RWPE2 (cell line): Measurements from ENCODE around the gene STAM2.
A peak's percentile ranks its signal among the peaks of the same experiment; 100 is the strongest.
"Not testable (repeated sequence)": the region's sequence is repeated elsewhere in the genome, so short reads cannot be mapped to it uniquely, and the experiment has no call there.

Source experiments
- ATAC-seq: fragments of 200-7000 bp; cut with Tn5 transposase; 3 replicates; pipeline ENCODE4 v1.9.1; 2021; ENCODE audit warnings: low read depth
- DNase-seq: peaks from one replicate; pipeline ENCODE4 v3.0.0-alpha.2; 2020; ENCODE audit warnings: low spot score
- H3K27ac ChIP-seq: fragments of 450-650 bp; 2 replicates; pipeline ENCODE4 v1.5.1; 2017; ENCODE audit warnings: mild to moderate bottlenecking; ENCODE audit not compliant: poor library complexity, severe bottlenecking
- H3K27me3 ChIP-seq: fragments of 250-450 bp; sonication (Bioruptor Pico); 2 replicates; pipeline ENCODE4 v1.5.1; 2021; ENCODE audit warnings: mild to moderate bottlenecking, moderate library complexity; ENCODE audit not compliant: insufficient read depth, poor library complexity, severe bottlenecking
- H3K36me3 ChIP-seq: fragments of 250-450 bp; sonication (Bioruptor Pico); 2 replicates; pipeline ENCODE4 v1.5.1; 2020; ENCODE audit warnings: low read depth, mild to moderate bottlenecking, moderate library complexity
- H3K4me1 ChIP-seq: fragments of 250-450 bp; sonication (Bioruptor Pico); 2 replicates; pipeline ENCODE4 v1.5.1; 2021; ENCODE audit warnings: mild to moderate bottlenecking, moderate library complexity; ENCODE audit not compliant: insufficient read depth, poor library complexity, severe bottlenecking
- H3K4me3 ChIP-seq: fragments of 250-450 bp; sonication (Bioruptor Pico); 2 replicates; pipeline ENCODE4 v1.5.1; 2021; ENCODE audit warnings: mild to moderate bottlenecking, moderate library complexity; ENCODE audit not compliant: severe bottlenecking
- H3K9me3 ChIP-seq: fragments of 250-450 bp; sonication (Bioruptor Pico); 2 replicates; pipeline ENCODE4 v1.5.1; 2021; ENCODE audit warnings: mild to moderate bottlenecking, moderate library complexity; ENCODE audit not compliant: severe bottlenecking
- CTCF ChIP-seq: fragments of 450-650 bp; IDR thresholded peaks from one replicate; pipeline ENCODE4 v1.5.1; 2017; ENCODE audit warnings: mild to moderate bottlenecking, moderate library complexity; ENCODE audit not compliant: poor library complexity, severe bottlenecking

Gene STAM2

GRCh38 chr2:152219077-152219828, 43.7 kb upstream of the STAM2 start:
- no peaks in the 10 kb centered on the region for H3K27me3 ChIP-seq
- TF ChIP-seq CTCF = no peak
- H3K27ac ChIP-seq = no peak overlapping the region
- DNase-seq (no peak), ATAC-seq (no peak)
- peaks cover 13% of the 10 kb centered on the region for H3K4me1 ChIP-seq
- no peak overlapping the region for H3K4me3 ChIP-seq
- no peaks in the 10 kb centered on the region for H3K36me3 ChIP-seq
- no peaks in the 10 kb centered on the region for H3K9me3 ChIP-seq

- Histone ChIP-seq H3K36me3 (no peaks in the 10 kb centered on the region), H3K4me1 (peaks cover 27% of the 10 kb centered on the region), H3K27me3 (no peaks in the 10 kb centered on the region), H3K9me3 (no peaks in the 10 kb centered on the region), H3K27ac (peak overlapping the region; percentile 98), H3K4me3 (no peak overlapping the region)
- DNase-seq (no peak), ATAC-seq (no peak)
- TF ChIP-seq CTCF = no peak
Measured at GRCh38 chr2:152201466-152201830, 25.9 kb upstream of the STAM2 start.

GRCh38 chr2:152200565-152201465, 25.3 kb upstream of the STAM2 start:
- peak; percentile 99 for DNase-seq
- ATAC-seq = peak; percentile 99
- Histone ChIP-seq H3K27me3 (no peaks in the 10 kb centered on the region), H3K27ac (peak overlapping the region; percentile 98), H3K4me1 (peaks cover 27% of the 10 kb centered on the region), H3K36me3 (no peaks in the 10 kb centered on the region), H3K9me3 (no peaks in the 10 kb centered on the region), H3K4me3 (no peak overlapping the region)
- TF ChIP-seq CTCF = no peak

GRCh38 chr2:152200101-152200500, 24.5 kb upstream of the STAM2 start:
- no peak for TF ChIP-seq CTCF
- Histone ChIP-seq H3K9me3 (no peaks in the 10 kb centered on the region), H3K36me3 (no peaks in the 10 kb centered on the region), H3K27me3 (no peaks in the 10 kb centered on the region), H3K27ac (peak overlapping the region; percentile 98), H3K4me3 (no peak overlapping the region), H3K4me1 (peaks cover 27% of the 10 kb centered on the region)
- ATAC-seq = no peak
- DNase-seq = no peak

GRCh38 chr2:152198499-152198898, 22.9 kb upstream of the STAM2 start:
- TF ChIP-seq CTCF = no peak
- DNase-seq = no peak
- no peaks in the 10 kb centered on the region for H3K27me3 ChIP-seq
- H3K9me3 ChIP-seq = no peaks in the 10 kb centered on the region
- H3K27ac ChIP-seq = peak overlapping the region; percentile 98
- H3K4me3 ChIP-seq = no peak overlapping the region
- peaks cover 27% of the 10 kb centered on the region for H3K4me1 ChIP-seq
- no peak for ATAC-seq
- H3K36me3 ChIP-seq = no peaks in the 10 kb centered on the region

GRCh38 chr2:152197508-152198284, 22.1 kb upstream of the STAM2 start:
- H3K4me3 ChIP-seq, H3K27ac ChIP-seq, ATAC-seq, H3K36me3 ChIP-seq, H3K27me3 ChIP-seq, DNase-seq, H3K9me3 ChIP-seq: not testable (repeated sequence)
- peaks cover 27% of the 10 kb centered on the region for H3K4me1 ChIP-seq
